ENCODE measurements around the gene MAF.

The MAF gene

DNA sequence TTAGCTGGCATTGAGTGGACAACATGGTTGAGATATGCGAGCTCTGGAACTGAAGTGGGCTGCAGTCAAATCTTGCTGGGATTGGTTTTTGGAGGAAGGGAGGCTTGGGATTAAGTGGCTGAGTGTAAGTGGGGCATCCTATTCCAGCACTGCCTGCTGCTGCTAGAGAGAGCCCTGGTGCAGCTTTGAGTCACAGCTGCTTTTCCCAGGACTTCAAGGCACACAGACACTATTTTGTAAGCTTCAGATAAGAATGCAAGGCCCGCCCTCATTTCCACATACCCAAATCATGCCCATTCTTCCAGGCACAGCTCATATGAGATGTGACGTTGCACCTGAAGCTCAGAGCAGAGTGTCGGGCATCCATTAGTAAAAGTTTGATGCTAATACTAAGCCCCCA, 10.2 kb upstream of the MAF start:
- Histone ChIP-seq H3K36me3 (ENCODE audit: control insufficient read depth, insufficient read depth, low read length) (no peaks in the 10 kb centered on the region), H3K4me1 (ENCODE audit: control insufficient read depth, insufficient read depth, low read length) (no peaks in the 10 kb centered on the region)

DNA sequence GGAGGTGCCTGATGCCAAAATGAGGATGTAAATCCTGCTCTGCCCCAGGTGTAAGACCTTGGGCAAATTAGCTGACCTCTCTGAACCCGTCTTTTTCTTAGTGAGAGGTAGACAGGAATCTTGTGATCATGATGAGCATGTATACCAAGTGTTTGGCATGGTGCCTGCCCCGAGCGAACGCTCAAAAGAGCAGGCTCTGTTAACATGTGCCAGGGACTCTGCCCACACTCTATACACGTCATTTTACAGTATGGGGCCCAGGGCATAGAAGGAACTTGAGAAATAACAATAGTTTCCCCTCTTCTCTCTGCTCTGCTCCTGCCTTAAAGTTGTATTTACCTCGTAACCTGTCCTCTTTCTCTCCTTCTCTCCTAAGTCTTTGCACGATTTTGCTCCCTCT, 9.3 kb upstream of the MAF start:
- Histone ChIP-seq H3K27me3 (ENCODE audit: control insufficient read depth, insufficient read depth, low read length) (no peaks in the 10 kb centered on the region), H3K36me3 (ENCODE audit: control insufficient read depth, insufficient read depth, low read length) (no peaks in the 10 kb centered on the region), H3K4me1 (ENCODE audit: control insufficient read depth, insufficient read depth, low read length) (no peaks in the 10 kb centered on the region), H3K9me3 (ENCODE audit: control insufficient read depth, insufficient read depth, low read length) (no peaks in the 10 kb centered on the region), H3K4me3 (ENCODE audit: low read depth, low read length) (no peak overlapping the region), H3K9ac (ENCODE audit: low read depth, low read length) (no peak overlapping the region)

More for the DNA sequence above, 10.2 kb upstream of the MAF start:
- H3K4me3 ChIP-seq (ENCODE audit: low read depth, low read length): no peak overlapping the region
- H3K9me3 ChIP-seq (ENCODE audit: control insufficient read depth, insufficient read depth, low read length): no peaks in the 10 kb centered on the region
- H3K27me3 ChIP-seq (ENCODE audit: control insufficient read depth, insufficient read depth, low read length): no peaks in the 10 kb centered on the region
- no peak overlapping the region for H3K9ac ChIP-seq (ENCODE audit: low read depth, low read length)

DNA sequence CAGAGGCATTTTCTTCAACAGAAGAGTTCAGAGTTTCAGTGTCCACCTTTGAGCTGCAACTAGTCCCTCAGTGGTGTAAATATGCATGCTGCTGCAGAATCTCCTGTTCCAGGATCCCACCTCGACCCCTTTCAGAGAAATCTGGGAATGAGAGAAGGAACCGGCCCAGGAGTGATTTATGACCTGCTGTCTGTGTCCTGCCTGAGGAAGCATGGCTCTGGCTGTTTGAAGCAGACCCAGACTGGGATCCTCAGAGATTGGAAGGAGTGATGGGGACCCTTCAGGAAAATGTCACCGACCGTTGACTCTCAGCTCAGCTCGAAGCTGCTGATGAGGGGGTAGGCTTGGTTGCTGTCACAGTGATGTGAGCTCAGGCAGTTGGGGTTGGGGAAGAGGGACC, 8.4 kb upstream of the MAF start:
- Histone ChIP-seq H3K4me3 (ENCODE audit: low read depth, low read length) (no peak overlapping the region), H3K4me1 (ENCODE audit: control insufficient read depth, insufficient read depth, low read length) (no peaks in the 10 kb centered on the region), H3K9ac (ENCODE audit: low read depth, low read length) (no peak overlapping the region), H3K9me3 (ENCODE audit: control insufficient read depth, insufficient read depth, low read length) (no peaks in the 10 kb centered on the region), H3K36me3 (ENCODE audit: control insufficient read depth, insufficient read depth, low read length) (no peaks in the 10 kb centered on the region), H3K27me3 (ENCODE audit: control insufficient read depth, insufficient read depth, low read length) (no peaks in the 10 kb centered on the region)

DNA sequence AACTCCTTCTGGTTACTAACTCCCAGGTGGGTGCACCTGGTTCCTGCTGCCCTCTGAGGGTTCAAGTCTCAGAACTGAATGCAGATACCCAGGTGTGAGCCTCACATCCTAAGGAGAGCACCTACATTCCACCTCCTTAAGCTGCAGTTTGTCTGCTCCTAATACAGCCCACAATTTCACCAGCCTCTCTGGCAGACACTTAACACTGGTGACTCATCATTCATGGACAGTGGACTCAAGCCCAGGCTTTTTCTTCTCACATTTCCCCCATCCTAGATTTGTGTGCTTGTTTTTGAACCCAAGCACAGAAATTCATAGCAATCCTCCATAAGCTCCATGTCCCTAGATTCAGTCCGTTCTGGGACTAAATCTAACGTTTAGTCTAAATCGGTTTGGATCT, 7.0 kb upstream of the MAF start:
- Histone ChIP-seq H3K4me3 (ENCODE audit: low read depth, low read length) (no peak overlapping the region), H3K4me1 (ENCODE audit: control insufficient read depth, insufficient read depth, low read length) (peaks cover 2% of the 10 kb centered on the region), H3K27me3 (ENCODE audit: control insufficient read depth, insufficient read depth, low read length) (no peaks in the 10 kb centered on the region), H3K9ac (ENCODE audit: low read depth, low read length) (no peak overlapping the region), H3K9me3 (ENCODE audit: control insufficient read depth, insufficient read depth, low read length) (no peaks in the 10 kb centered on the region), H3K36me3 (ENCODE audit: control insufficient read depth, insufficient read depth, low read length) (no peaks in the 10 kb centered on the region)

DNA sequence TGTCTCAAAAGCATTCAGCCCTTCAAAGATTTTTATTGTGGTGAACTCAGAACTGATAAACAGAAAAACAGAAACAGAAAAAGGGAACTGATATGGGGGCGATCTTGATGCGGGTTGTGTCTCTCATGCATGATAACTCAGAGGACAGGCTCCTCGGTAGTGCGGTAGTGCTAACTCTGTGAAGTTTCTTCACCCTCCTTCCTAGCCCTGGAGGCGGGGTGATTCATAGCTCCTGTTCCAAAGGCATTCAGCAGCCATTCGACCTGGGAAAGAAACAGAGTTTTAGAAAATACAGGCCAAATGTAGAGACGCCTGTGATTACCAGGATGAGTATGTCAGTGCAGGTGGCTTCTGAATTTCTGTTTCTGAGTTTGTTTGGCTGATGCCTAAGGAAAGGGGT, 5.5 kb upstream of the MAF start:
- no peak overlapping the region for H3K4me3 ChIP-seq (ENCODE audit: low read depth, low read length)
- no peaks in the 10 kb centered on the region for H3K36me3 ChIP-seq (ENCODE audit: control insufficient read depth, insufficient read depth, low read length)
- no peaks in the 10 kb centered on the region for H3K9me3 ChIP-seq (ENCODE audit: control insufficient read depth, insufficient read depth, low read length)
- H3K4me1 ChIP-seq (ENCODE audit: control insufficient read depth, insufficient read depth, low read length): peaks cover 5% of the 10 kb centered on the region
- no peaks in the 10 kb centered on the region for H3K27me3 ChIP-seq (ENCODE audit: control insufficient read depth, insufficient read depth, low read length)
- no peak overlapping the region for H3K9ac ChIP-seq (ENCODE audit: low read depth, low read length)

DNA sequence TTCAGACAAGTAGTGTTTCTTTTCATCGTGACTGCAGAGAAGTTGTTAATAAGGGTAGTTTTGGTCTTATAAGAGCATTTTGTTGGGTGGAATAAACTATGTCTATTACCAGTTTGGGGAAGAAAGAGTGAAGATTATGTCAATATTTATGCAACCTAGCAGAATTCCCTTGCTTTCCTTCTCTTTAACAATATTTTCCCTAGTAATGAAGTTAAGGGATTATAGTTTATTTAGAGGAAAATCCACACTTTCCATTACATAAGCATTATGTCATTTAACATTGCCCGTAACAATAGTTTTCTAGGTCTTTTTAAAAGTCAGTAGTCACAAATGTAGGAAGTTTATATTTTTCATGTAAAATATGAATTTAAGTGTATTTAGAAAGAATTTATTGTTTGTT, 2.5 kb upstream of the MAF start:
- Histone ChIP-seq H3K9ac (ENCODE audit: low read depth, low read length) (no peak overlapping the region), H3K36me3 (ENCODE audit: control insufficient read depth, insufficient read depth, low read length) (no peaks in the 10 kb centered on the region), H3K4me3 (ENCODE audit: low read depth, low read length) (no peak overlapping the region), H3K27me3 (ENCODE audit: control insufficient read depth, insufficient read depth, low read length) (peaks cover 5% of the 10 kb centered on the region), H3K4me1 (ENCODE audit: control insufficient read depth, insufficient read depth, low read length) (peaks cover 5% of the 10 kb centered on the region), H3K9me3 (ENCODE audit: control insufficient read depth, insufficient read depth, low read length) (no peaks in the 10 kb centered on the region)

DNA sequence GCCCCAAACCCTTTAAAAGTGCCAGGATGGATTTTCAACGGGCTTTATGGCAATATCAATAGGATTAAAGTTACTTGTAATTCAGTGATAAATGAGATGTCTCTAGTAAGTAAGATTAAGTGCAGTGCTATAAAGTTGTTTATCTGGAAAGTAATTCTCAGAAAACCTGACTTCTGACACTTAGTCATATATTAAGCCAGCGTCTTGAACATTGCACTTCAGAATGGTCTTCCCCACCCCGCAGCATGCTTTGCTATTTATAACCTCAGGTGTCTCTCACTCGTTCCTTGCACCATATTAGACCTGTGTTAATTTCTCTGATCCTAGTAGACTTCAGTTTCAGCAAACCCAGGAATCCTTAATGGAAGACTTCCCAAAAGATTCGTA, 2.1 kb upstream of the MAF start:
- Histone ChIP-seq H3K36me3 (ENCODE audit: control insufficient read depth, insufficient read depth, low read length) (no peaks in the 10 kb centered on the region), H3K27me3 (ENCODE audit: control insufficient read depth, insufficient read depth, low read length) (peaks cover 5% of the 10 kb centered on the region), H3K4me3 (ENCODE audit: low read depth, low read length) (no peak overlapping the region), H3K4me1 (ENCODE audit: control insufficient read depth, insufficient read depth, low read length) (peaks cover 5% of the 10 kb centered on the region), H3K9me3 (ENCODE audit: control insufficient read depth, insufficient read depth, low read length) (no peaks in the 10 kb centered on the region), H3K9ac (ENCODE audit: low read depth, low read length) (no peak overlapping the region)

DNA sequence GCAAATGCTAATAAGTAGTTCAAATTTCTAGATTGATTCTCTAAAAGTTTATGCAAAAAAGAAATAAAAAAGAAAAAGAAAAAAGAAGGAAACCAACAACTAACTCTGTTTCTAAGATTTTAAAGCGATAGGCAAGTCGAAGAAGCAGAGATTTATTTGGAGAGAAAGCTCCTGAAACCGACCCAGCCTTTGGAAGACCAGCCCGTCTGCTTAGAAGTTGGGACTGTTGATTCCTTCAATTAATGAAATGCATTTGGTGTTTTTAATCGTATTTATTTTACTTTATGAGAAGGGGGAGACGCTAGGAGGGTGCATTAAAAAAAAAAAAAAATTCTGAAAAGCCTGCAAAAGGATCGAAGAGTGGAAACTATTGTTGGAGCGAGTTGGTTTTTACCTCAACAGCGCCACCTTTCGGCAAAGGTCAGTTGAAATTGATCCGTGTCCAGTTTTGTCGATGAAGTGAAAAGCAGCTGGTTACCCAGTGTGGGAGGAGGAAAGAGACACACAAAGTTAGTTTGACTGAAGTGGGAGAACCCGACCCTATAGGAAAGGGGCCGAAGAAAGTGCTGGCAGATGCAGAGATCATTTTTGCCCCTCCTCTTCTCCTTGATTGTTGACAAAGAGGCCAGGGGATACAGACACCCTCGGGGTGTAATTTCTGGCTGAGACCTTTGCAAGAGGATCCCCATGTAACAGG, 1.5 kb upstream of the MAF start:
- H3K27me3 ChIP-seq (ENCODE audit: control insufficient read depth, insufficient read depth, low read length): peaks cover 7% of the 10 kb centered on the region
- H3K9ac ChIP-seq (ENCODE audit: low read depth, low read length): peak overlapping the region; percentile 47

DNA sequence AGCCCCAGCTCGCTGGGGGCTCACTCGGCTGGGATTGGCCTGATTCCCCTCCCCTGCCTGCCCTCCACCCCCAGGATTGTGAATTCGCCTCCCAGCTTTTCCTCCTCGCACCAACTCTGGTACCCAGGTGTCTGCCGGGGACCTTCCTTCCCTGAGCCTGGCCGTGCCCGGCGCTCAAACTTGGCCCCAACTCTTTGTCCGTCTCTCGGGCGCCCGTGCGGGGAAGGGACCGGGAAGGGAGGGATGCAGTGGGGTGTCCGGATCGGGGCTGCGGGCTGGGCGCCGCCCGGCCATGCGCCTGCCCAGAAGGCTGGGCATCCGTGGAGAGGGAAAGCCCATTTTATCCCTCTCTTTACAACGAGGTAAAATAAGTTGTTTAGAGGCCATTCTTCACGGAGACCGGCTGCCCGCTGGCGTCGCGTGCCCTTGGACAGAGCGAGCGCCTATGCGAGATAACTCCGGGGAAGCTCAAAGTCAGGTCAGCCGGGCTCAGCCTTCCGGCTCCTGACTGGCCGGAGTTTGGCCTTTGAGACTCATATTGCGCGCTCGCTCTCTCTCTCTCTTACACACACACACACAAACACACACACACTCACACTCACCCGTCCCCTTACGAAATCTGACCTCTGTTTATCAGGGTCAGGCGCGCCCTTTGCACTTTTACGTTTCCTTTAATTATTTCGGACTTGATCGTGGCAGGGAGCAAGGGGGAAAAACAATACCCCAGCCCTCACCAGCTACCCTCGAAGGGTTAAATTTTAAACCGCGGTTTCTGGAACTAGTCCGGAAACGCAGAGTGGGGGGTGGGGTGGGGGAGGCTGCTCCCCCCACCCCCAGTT, 774 bp upstream of the MAF start:
- Histone ChIP-seq H3K36me3 (ENCODE audit: control insufficient read depth, insufficient read depth, low read length) (no peaks in the 10 kb centered on the region), H3K9ac (ENCODE audit: low read depth, low read length) (peak overlapping the region; percentile 37), H3K9me3 (ENCODE audit: control insufficient read depth, insufficient read depth, low read length) (no peaks in the 10 kb centered on the region), H3K27me3 (ENCODE audit: control insufficient read depth, insufficient read depth, low read length) (peaks cover 7% of the 10 kb centered on the region), H3K4me1 (ENCODE audit: control insufficient read depth, insufficient read depth, low read length) (peaks cover 7% of the 10 kb centered on the region), H3K4me3 (ENCODE audit: low read depth, low read length) (peak overlapping the region; percentile 81)

More for the DNA sequence above, 1.5 kb upstream of the MAF start:
- Histone ChIP-seq H3K4me3 (ENCODE audit: low read depth, low read length) (peak overlapping the region; percentile 81), H3K36me3 (ENCODE audit: control insufficient read depth, insufficient read depth, low read length) (no peaks in the 10 kb centered on the region), H3K4me1 (ENCODE audit: control insufficient read depth, insufficient read depth, low read length) (peaks cover 5% of the 10 kb centered on the region), H3K9me3 (ENCODE audit: control insufficient read depth, insufficient read depth, low read length) (no peaks in the 10 kb centered on the region)

DNA sequence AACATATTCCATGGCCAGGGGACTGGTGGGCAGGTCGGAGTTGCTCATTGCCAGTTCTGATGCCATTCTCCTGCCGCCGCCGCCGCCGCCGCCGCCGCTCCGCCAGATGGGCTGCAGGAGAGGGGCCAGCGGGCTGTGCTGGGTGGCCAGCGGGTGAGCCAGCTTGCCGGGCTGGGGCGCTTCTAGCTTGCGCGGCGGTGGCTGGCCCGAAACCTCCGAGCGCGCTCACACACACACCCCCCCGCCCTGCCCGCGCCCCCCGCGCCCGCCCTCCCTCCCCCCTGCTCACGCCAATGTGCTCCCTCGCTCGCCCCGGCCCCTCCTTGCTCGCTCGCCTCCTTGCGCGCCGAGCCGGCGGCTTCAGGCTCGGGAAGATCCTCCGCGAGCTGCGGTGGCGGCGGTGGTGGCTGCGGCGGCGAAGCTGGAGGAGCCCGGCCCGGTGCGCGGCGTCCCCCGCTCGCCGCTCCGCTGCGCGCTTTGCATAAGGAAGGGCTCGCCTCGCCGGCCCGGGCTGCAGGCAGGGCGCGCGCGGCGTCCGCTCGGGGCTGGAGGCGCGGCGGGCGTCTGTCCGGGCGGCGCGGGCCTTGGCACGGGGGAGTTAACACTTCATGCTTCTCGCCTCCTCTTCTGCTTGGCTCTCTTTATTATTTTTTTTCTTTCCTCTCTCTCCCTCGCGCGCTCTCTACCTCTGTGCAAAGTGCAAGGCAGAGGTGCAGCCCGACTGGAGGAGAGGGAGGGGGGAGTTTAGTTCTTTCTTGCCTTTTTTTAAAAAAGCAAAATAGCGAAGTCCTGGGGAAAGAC, 500 bp downstream of the MAF start:
- Histone ChIP-seq H3K4me1 (ENCODE audit: control insufficient read depth, insufficient read depth, low read length) (peaks cover 11% of the 10 kb centered on the region), H3K9me3 (ENCODE audit: control insufficient read depth, insufficient read depth, low read length) (no peaks in the 10 kb centered on the region), H3K27me3 (ENCODE audit: control insufficient read depth, insufficient read depth, low read length) (peaks cover 7% of the 10 kb centered on the region), H3K4me3 (ENCODE audit: low read depth, low read length) (peak overlapping the region; percentile 81), H3K36me3 (ENCODE audit: control insufficient read depth, insufficient read depth, low read length) (no peaks in the 10 kb centered on the region), H3K9ac (ENCODE audit: low read depth, low read length) (no peak overlapping the region)

DNA sequence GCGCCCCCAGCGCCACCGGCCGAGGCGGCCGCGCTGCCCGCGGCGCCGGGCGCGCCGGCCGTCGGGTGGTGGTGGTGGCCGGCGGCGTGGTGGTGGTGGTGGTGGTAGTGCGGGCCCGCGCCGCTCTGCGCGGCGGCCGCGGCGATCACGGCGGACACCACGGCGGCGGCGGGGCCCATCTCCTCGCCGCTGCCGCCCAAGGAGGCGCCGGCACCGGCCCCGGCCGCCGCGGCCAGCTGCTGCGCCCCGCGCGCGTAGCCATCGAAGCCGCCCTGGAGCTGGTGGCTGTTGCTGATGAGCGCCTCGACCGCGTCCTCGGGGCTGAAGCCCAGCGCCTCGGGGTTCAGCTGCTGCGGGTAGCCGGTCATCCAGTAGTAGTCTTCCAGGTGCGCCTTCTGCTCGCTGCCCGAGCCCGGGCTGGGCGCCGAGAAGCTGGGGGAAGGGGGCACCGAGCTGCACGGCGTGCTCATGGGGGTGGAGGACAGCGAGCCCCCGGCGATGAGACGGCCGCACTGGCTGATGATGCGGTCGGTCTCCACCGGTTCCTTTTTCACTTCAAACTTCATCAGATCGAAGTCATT, 1.2 kb downstream of the MAF start:
- Histone ChIP-seq H3K36me3 (ENCODE audit: control insufficient read depth, insufficient read depth, low read length) (no peaks in the 10 kb centered on the region), H3K27me3 (ENCODE audit: control insufficient read depth, insufficient read depth, low read length) (peaks cover 7% of the 10 kb centered on the region), H3K4me3 (ENCODE audit: low read depth, low read length) (peak overlapping the region; percentile 67), H3K4me1 (ENCODE audit: control insufficient read depth, insufficient read depth, low read length) (peaks cover 15% of the 10 kb centered on the region), H3K9ac (ENCODE audit: low read depth, low read length) (no peak overlapping the region), H3K9me3 (ENCODE audit: control insufficient read depth, insufficient read depth, low read length) (no peaks in the 10 kb centered on the region)

All from iPS-15b (cell line).